Chondrocyte (in vitro differentiated cells): ENCODE results near the gene ZNF383. TPM values are rescaled to one million over a fixed set of nuclear protein-coding genes. Genes with fewer than 3 reads are reported as not detected.
"Not testable (repeated sequence)": the region's sequence is repeated elsewhere in the genome, so short reads cannot be mapped to it uniquely, and the experiment has no call there.

ENCODE experiments used
- DNase-seq: peaks from one replicate; pipeline ENCODE4 v3.0.0; 2021; ENCODE audit warnings: mixed read lengths, low spot score
- H3K27ac Mint-ChIP-seq: one replicate; pipeline ENCODE4 v1.8.0; 2021; ENCODE audit warnings: mild to moderate bottlenecking, moderate library complexity, mixed read lengths; ENCODE audit not compliant: unreplicated experiment
- H3K27me3 Mint-ChIP-seq: 2 replicates; pipeline ENCODE4 v1.8.0; 2021; ENCODE audit warnings: low read depth, mixed read lengths
- H3K36me3 Mint-ChIP-seq: 2 replicates; pipeline ENCODE4 v1.8.0; 2021; ENCODE audit warnings: low read depth, mixed read lengths
- H3K4me1 Mint-ChIP-seq: 2 replicates; pipeline ENCODE4 v1.8.0; 2021; ENCODE audit warnings: low read depth, mild to moderate bottlenecking, mixed read lengths
- H3K4me3 Mint-ChIP-seq: one replicate; pipeline ENCODE4 v1.8.0; 2021; ENCODE audit warnings: mild to moderate bottlenecking, moderate library complexity, mixed read lengths; ENCODE audit not compliant: unreplicated experiment
- H3K9me3 Mint-ChIP-seq: 2 replicates; pipeline ENCODE4 v1.8.0; 2021; ENCODE audit warnings: low read depth, mixed read lengths
- total RNA-seq: library from RNA; stranded (reverse); gene quantifications from 3 replicates; pipeline ENCODE4 v1.2.1, GENCODE V29; 2021

Gene ZNF383
- total RNA-seq, 1 donor from 2014 or later, result 6.0 TPM

DNA sequence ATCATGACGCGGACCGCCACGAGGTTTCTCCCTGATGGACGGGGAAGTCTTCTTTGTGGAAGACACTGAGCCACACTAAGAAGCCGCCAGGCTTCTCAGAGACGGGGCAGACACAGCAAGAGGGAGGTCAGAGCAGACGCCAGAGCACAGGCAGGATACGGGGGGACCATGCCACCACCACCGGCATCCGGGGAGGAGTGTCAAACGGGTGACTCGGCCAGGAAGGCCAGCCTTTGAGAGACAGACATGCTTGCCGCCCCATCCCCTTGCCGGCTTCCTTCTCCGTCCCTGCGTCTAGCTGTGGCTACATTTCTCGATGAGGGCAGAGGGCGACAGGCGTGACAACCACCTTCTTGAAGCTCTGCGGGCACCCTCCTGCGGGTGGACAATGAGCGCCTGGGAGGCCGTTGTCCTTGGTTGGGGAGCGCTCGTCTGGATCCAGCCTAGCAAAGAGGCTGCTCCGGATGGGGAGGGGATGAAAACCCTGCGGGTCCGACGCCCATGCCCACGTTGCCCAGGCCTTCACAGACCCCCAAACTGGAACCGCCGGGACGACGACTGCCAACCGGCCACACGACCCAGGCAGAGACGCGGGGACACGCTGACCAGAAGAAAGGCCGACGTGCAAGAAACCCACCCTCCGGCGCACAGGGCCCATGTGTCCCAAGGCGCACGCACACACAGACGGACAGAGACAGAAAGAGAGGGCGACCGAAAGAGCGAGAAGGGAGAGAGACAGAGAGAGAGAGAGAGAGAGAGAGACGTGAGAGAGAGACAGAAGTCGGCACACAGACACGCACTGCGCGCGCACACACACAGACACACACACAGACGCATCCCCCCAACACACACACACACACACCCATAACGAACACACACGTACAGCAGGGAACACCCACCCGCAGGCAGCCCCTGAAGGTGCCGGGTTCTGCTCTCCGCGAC lies 75.3 kb downstream of the ZNF383 start:
- H3K4me3 Mint-ChIP-seq, H3K36me3 Mint-ChIP-seq, H3K4me1 Mint-ChIP-seq, H3K27me3 Mint-ChIP-seq, H3K27ac Mint-ChIP-seq, H3K9me3 Mint-ChIP-seq: not testable (repeated sequence)
- peak; percentile 100 for DNase-seq

DNA sequence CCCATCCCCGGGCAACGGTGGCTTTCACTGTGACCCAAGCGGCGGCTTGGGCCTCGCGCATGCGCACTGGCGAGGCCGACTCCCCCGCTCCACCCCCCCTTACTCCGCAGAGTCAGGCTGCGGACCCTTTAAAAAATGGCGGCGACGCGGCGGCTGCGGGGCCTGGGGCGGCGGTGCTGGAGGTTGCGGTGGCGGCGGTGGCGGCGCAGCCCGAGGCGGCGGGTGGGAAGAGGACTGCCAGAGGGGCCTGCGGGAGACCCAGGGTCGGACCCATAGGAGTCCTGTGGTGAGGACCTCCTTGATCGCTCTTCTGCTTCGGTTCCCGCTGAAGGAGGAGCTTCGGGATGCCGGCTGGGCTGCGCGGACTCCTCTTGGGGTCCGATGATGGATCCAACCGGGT lies 76.2 kb downstream of the ZNF383 start:
- H3K4me1 Mint-ChIP-seq, H3K4me3 Mint-ChIP-seq, H3K27me3 Mint-ChIP-seq, H3K36me3 Mint-ChIP-seq, H3K9me3 Mint-ChIP-seq, H3K27ac Mint-ChIP-seq, DNase-seq: not testable (repeated sequence)

Other genes starting within 250 kb of the ZNF383 start
- gene ZNF420, start 139.8 kb upstream of the ZNF383 start, total RNA-seq, result 7.1 to 12.0 TPM (median 7.3 TPM) in 3 replicates
- 5.5 to 14.7 TPM (median 7.1 TPM) in 3 replicates for gene ZNF585A, start 45.5 kb upstream of the ZNF383 start, total RNA-seq
- gene ZNF585B, start 7.7 kb upstream of the ZNF383 start, total RNA-seq, result 2.1 to 17.9 TPM (median 3.3 TPM) in 3 replicates
- gene ZNF527, start 152.9 kb downstream of the ZNF383 start, total RNA-seq, result 5.4 to 7.4 TPM (median 5.8 TPM) in 3 replicates
- 6.8 to 9.6 TPM (median 7.4 TPM) in 3 replicates for gene ZNF569, start 249.2 kb downstream of the ZNF383 start, total RNA-seq